Prostate gland (tissue), 2 donors: ENCODE measurements around the gene NUDCD3.

ENCODE experiments used
- CTCF ChIP-seq, 4 experiments: fragments of 200-600 bp in 2 of 4; fragments of 450-650 bp in 2 of 4; sonication (generic) in 2 of 4; IDR thresholded peaks; 1 replicate in 3 of 4; 2 replicates in 1 of 4; pipeline ENCODE4 v1.5.1; 2016 to 2019; ENCODE audit warnings: antibody characterized with exemption in 4 of 4, mild to moderate bottlenecking in 2 of 4, moderate library complexity in 2 of 4
- POLR2A ChIP-seq: fragments of 450-650 bp; IDR thresholded peaks from one replicate; pipeline ENCODE4 v1.6.1; 2016; ENCODE audit warnings: antibody characterized with exemption, mild to moderate bottlenecking
- POLR2AphosphoS5 ChIP-seq: sonication (generic); formaldehyde crosslinking; IDR thresholded peaks from one replicate; pipeline ENCODE4 v1.6.1; 2017; ENCODE audit warnings: antibody characterized with exemption

- no peak for TF ChIP-seq CTCF (IDR thresholded peaks at IDR 0.05)
- no peak for TF ChIP-seq POLR2AphosphoS5
- no peak for TF ChIP-seq POLR2A
These were observed 48.6 kb upstream of the NUDCD3 start for GRCh38 chr7:44538798-44539668.
